H1 (cell line): ENCODE data around the gene PRKAA1.

Experiments
- ATF3 ChIP-seq: IDR thresholded peaks from 2 replicates; pipeline ENCODE4 v1.6.1; 2011; ENCODE audit warnings: low read depth, mild to moderate bottlenecking, low read length; ENCODE audit not compliant: insufficient read depth
- BRCA1 ChIP-seq: IDR thresholded peaks from 2 replicates; pipeline ENCODE4 v1.6.1; 2012; ENCODE audit warnings: low read depth, low read length, improper control_type of control experiment
- CTCF ChIP-seq, 3 experiments: IDR thresholded peaks; 1 replicate in 2 of 3; 2 replicates in 1 of 3; pipeline versions ENCODE4 v1.5.1 to v1.6.1; 2011; ENCODE audit warnings: low read length in 3 of 3, mild to moderate bottlenecking in 3 of 3, inconsistent platforms in 2 of 3, low read depth in 1 of 3, moderate library complexity in 1 of 3; ENCODE audit not compliant: insufficient read depth in 1 of 3; ENCODE audit errors: control extremely low read depth in 1 of 3
- JUND ChIP-seq: IDR thresholded peaks from 2 replicates; pipeline ENCODE4 v1.6.1; 2011; ENCODE audit warnings: mild to moderate bottlenecking, improper control_type of control experiment, low read length
- POLR2A ChIP-seq, 2 experiments: IDR thresholded peaks; 1 replicate in 1 of 2; 2 replicates in 1 of 2; pipeline ENCODE4 v1.6.1; 2011; ENCODE audit warnings: low read depth in 2 of 2, low read length in 2 of 2, mild to moderate bottlenecking in 2 of 2; ENCODE audit errors: control extremely low read depth in 1 of 2
- RAD21 ChIP-seq, 2 experiments: IDR thresholded peaks in 1 of 2; conservative IDR thresholded peaks in 1 of 2; 2 replicates each; pipeline ENCODE4 v1.6.1; 2011; ENCODE audit warnings: low read depth in 2 of 2, low read length in 2 of 2, improper control_type of control experiment in 1 of 2, inconsistent platforms in 1 of 2, mild to moderate bottlenecking in 1 of 2, moderate library complexity in 1 of 2

- no peak for TF ChIP-seq ATF3
- TF ChIP-seq RAD21 (IDR thresholded peaks at IDR 0.05 in 1 of 2, conservative IDR thresholded peaks at IDR 0.05 in 1 of 2; ENCODE audit: low read depth in 2 of 2, low read length in 2 of 2): no peak
- TF ChIP-seq JUND: no peak
- TF ChIP-seq BRCA1: no peak
- TF ChIP-seq CTCF (IDR thresholded peaks at IDR 0.05; ENCODE audit: control extremely low read depth in 1 of 3, insufficient read depth in 1 of 3, low read depth in 1 of 3, low read length in 3 of 3): no peak
- no peak for TF ChIP-seq POLR2A (IDR thresholded peaks at IDR 0.05; ENCODE audit: control extremely low read depth in 1 of 2, low read depth in 2 of 2, low read length in 2 of 2)
Measured at GRCh38 chr5:40779561-40779960, 18.6 kb downstream of the PRKAA1 start.
